ENCODE measurements around the gene TVP23C.
"Not testable (repeated sequence)": the region's sequence is repeated elsewhere in the genome, so short reads cannot be mapped to it uniquely, and the experiment has no call there.

TVP23C gene

GRCh38 chr17:15526292-15527218 is 36.7 kb downstream of the TVP23C start:
- DNase-seq = not testable (repeated sequence)

- not testable (repeated sequence) for DNase-seq
Measured at GRCh38 chr17:15524990-15525985, 38.0 kb downstream of the TVP23C start.

- no peak for DNase-seq
Measured at GRCh38 chr17:15516150-15516549, 47.1 kb downstream of the TVP23C start.

- DNase-seq = no peak
Measured at GRCh38 chr17:15514469-15514868, 48.8 kb downstream of the TVP23C start.

GRCh38 chr17:15513856-15514459 is 49.3 kb downstream of the TVP23C start:
- no peak for DNase-seq

- no peak for DNase-seq
Measured at GRCh38 chr17:15513058-15513791, 50.1 kb downstream of the TVP23C start.

GRCh38 chr17:15512071-15512709 is 51.1 kb downstream of the TVP23C start:
- no peak for DNase-seq

GRCh38 chr17:15511142-15511541 is 52.1 kb downstream of the TVP23C start:
- no peak for DNase-seq

GRCh38 chr17:15510361-15510760 is 52.9 kb downstream of the TVP23C start:
- no peak for DNase-seq

GRCh38 chr17:15509095-15509494 is 54.2 kb downstream of the TVP23C start:
- DNase-seq = no peak

- DNase-seq = no peak
Measured at GRCh38 chr17:15508466-15508865, 54.8 kb downstream of the TVP23C start.

GRCh38 chr17:15507896-15508295 is 55.4 kb downstream of the TVP23C start:
- DNase-seq = no peak

GRCh38 chr17:15507001-15507400 is 56.3 kb downstream of the TVP23C start:
- no peak for DNase-seq

- not testable (repeated sequence) for DNase-seq
Measured at GRCh38 chr17:15505708-15506107, 57.6 kb downstream of the TVP23C start.

GRCh38 chr17:15503731-15504130 is 59.6 kb downstream of the TVP23C start:
- no peak for DNase-seq

GRCh38 chr17:15502369-15503112 is 60.7 kb downstream of the TVP23C start:
- DNase-seq = no peak

GRCh38 chr17:15501793-15502192 is 61.5 kb downstream of the TVP23C start:
- DNase-seq = no peak

GRCh38 chr17:15501282-15501681 is 62.0 kb downstream of the TVP23C start:
- no peak for DNase-seq

GRCh38 chr17:15498107-15498506 is 65.2 kb downstream of the TVP23C start:
- DNase-seq = no peak

GRCh38 chr17:15496735-15497670 is 66.3 kb downstream of the TVP23C start:
- DNase-seq = no peak

All from NCI-H2081 treated with DMSO at 0.1 percent for 48 hours (cell line).